ENCODE measurements around the gene MYH7B. TPM values are rescaled to one million over a fixed set of nuclear protein-coding genes. Genes with fewer than 3 reads are reported as not detected.

MYH7B gene
- total RNA-seq, 4 donors from 2014 or later = 0.19 to 0.56 (median 0.40) TPM

DNA sequence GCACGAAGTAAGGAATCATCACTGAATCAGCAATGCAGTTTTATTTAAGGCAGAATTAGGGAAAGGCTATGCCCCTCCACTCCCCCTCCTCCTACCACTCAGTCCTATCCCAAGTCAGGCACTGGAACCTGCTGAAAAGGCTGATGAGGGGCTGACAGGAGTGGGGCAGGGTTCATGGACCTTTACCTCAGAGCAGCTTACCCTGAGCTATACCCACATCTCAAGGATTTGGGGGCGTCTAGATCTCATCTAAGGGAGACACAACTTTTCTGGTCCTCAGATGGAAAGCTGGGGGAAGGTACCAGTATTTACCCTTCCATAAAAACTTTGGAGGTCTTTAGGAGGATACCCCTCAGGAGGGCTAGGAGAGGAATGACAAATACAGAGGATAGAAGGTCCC, 27.3 kb upstream of the MYH7B start:
- DNase-seq (ENCODE audit: low spot score) (no peak), ATAC-seq (ENCODE audit: low FRiP score) (no peak)
- TF ChIP-seq, protein P1, sequence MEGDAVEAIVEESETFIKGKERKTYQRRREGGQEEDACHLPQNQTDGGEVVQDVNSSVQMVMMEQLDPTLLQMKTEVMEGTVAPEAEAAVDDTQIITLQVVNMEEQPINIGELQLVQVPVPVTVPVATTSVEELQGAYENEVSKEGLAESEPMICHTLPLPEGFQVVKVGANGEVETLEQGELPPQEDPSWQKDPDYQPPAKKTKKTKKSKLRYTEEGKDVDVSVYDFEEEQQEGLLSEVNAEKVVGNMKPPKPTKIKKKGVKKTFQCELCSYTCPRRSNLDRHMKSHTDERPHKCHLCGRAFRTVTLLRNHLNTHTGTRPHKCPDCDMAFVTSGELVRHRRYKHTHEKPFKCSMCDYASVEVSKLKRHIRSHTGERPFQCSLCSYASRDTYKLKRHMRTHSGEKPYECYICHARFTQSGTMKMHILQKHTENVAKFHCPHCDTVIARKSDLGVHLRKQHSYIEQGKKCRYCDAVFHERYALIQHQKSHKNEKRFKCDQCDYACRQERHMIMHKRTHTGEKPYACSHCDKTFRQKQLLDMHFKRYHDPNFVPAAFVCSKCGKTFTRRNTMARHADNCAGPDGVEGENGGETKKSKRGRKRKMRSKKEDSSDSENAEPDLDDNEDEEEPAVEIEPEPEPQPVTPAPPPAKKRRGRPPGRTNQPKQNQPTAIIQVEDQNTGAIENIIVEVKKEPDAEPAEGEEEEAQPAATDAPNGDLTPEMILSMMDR (IDR thresholded peaks at IDR 0.05) = no peak

DNA sequence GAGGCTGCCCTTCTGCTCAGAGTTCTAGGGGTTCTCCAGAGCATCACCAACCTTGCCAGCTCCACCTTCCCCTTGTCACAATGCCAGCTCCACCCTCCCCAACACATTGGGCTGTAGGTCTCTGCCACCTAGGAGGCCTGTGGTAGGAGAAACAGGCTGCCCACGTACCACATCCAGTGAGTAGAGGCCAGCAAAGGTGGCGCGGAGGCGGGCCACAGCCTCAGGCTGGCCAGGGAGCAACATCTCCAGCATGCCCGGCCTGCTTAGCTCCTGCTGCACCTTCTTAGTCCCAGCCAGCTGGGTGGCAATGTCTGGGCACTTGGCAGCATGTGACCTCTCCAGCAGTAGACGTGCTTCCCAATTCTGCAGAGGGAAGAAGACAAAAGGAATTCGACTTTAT, 23.9 kb upstream of the MYH7B start:
- TF ChIP-seq, protein P1 (IDR thresholded peaks at IDR 0.05) = no peak
- no peak for DNase-seq (ENCODE audit: low spot score)
- ATAC-seq (ENCODE audit: low FRiP score) = no peak

DNA sequence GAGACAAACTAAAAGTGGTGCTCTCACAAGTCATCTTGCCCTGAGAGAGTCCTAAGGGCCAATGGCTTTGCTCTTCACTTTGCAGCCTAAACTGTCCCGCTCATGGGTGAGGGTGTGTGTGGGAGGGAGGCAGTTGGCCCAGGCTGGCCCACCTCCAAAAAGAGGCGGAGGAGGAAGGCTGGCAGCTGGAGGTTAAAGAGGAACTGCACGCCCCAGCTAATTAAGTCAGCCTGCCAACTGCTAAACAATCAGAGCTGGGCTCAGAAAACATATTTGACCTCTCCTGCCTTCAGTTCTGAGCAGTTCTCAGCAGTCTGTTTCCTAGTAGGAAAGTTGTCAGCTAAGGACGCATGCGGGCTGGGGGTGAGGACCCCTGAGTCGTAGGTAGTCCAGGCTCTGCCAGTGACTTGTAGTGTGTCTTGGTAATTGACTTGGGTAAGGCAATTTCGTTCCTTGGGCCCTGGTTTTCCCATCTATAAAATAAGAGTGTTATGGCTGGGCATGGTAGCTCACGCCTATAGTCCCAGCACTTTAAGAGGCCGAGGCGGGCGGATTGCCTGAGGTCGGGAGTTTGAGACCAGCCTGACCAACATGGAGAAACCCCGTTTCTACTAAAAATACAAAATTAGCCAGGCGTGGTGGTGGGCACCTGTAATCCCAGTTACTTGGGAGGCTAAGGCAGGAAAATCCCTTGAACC, 17.1 kb upstream of the MYH7B start:
- DNase-seq (ENCODE audit: low spot score) (no peak), ATAC-seq (ENCODE audit: low FRiP score) (peak; percentile 55)

DNA sequence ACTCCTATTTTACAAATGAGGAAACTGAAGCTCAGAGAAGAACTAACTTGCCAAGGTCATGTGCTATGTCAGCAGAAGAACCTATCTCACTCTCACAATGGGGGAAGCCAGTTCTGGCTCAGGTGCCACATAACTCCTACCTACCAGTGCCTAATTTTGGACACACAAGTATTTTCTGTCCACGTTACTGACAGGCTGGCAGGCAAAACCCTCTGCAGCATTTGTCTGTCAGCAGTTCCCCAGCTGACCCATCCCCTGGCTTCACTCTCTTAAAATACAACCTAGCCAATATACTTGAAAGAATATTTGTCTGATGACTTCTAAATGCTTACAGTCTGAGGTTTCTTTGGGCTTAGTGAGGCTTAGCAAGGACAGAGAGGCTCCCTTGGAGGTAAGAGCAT, 15.6 kb upstream of the MYH7B start:
- TF ChIP-seq, protein P1 (IDR thresholded peaks at IDR 0.05) = no peak
- no peak for ATAC-seq (ENCODE audit: low FRiP score)
- DNase-seq (ENCODE audit: low spot score) = no peak

More for the DNA sequence above, 17.1 kb upstream of the MYH7B start:
- TF ChIP-seq, protein P1 (IDR thresholded peaks at IDR 0.05) = no peak

DNA sequence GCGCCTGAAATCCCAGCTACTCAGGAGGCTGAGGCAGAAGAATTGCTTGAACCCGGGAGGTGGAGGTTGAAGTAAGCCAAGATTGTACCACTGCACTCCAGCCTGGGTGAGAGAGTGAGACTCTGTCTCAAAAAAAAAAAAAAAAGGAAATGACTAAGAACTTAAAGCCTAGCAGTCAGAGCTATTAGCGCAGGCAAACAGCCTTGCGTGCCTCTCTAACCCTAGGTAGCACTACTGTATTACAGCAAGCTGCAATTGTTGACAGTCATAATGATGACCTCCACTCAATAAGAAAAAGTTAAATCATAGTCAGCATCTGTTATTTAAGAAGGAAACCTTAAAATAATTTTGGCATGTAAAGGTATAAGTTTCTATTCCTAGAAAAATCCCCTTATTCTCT, 14.4 kb upstream of the MYH7B start:
- TF ChIP-seq, protein P1 (IDR thresholded peaks at IDR 0.05) = no peak
- DNase-seq (ENCODE audit: low spot score) (no peak), ATAC-seq (ENCODE audit: low FRiP score) (no peak)

DNA sequence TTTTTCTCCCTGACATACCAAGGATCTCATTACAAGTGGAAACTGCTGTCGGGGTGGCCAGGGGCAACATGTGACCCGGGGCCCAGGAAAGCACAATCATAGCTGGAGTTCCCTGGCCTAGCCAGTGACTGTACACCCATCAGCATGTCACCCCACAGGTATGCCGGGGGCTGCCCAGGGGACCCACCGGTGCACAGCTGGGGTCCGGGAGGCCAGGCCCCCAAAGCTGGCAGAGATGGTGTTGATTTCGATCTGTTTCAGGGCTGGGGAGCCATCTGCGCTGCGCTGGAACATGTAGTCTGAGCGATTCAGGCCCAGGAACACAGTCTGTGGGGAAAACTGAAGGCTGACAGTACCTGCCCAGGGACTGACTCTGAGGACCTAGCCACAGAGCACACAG, 13.4 kb upstream of the MYH7B start:
- ATAC-seq (ENCODE audit: low FRiP score) (no peak), DNase-seq (ENCODE audit: low spot score) (no peak)
- TF ChIP-seq, protein P1 (IDR thresholded peaks at IDR 0.05) = no peak
